ENCODE results near the gene SLC1A2. TPM values are rescaled to one million over a fixed set of nuclear protein-coding genes. Genes with fewer than 3 reads are reported as not detected.

SLC1A2 gene
- total and polyA plus RNA-seq, 3 donors from 2014 or later: 0.74 to 7.5 (median 1.1) TPM

GRCh38 chr11:35253237-35253636 lies 166.1 kb downstream of the SLC1A2 start:
- Histone ChIP-seq H3K36me3 (ENCODE audit: low read depth, missing control alignments) (no peaks in the 10 kb centered on the region), H3K27ac (no peak overlapping the region), H3K9me3 (no peaks in the 10 kb centered on the region), H3K27me3 (no peaks in the 10 kb centered on the region), H3K4me1 (no peaks in the 10 kb centered on the region), H3K4me3 (no peak overlapping the region)
- TF ChIP-seq POLR2A (IDR thresholded peaks at IDR 0.05) (no peak), CTCF (IDR thresholded peaks at IDR 0.05) (no peak)
- DNase-seq: no peak
- intact Hi-C loops (cut with DNase I; ENCODE audit: low total_unique reads): no loop called here

GRCh38 chr11:35250621-35251020 lies 168.7 kb downstream of the SLC1A2 start:
- Histone ChIP-seq H3K4me1 (no peaks in the 10 kb centered on the region), H3K27me3 (no peaks in the 10 kb centered on the region), H3K27ac (no peak overlapping the region), H3K9me3 (no peaks in the 10 kb centered on the region), H3K4me3 (no peak overlapping the region), H3K36me3 (ENCODE audit: low read depth, missing control alignments) (no peaks in the 10 kb centered on the region)
- intact Hi-C loops (cut with DNase I; ENCODE audit: low total_unique reads): no loop called here
- no peak for DNase-seq
- no peak for TF ChIP-seq POLR2A (IDR thresholded peaks at IDR 0.05)
- TF ChIP-seq CTCF (IDR thresholded peaks at IDR 0.05): no peak

GRCh38 chr11:35250192-35250591 lies 169.2 kb downstream of the SLC1A2 start:
- H3K4me1 ChIP-seq: no peaks in the 10 kb centered on the region
- intact Hi-C loops (cut with DNase I; ENCODE audit: low total_unique reads): no loop called here
- WGBS, 2 donors: 89% methylated on average over 4 of the region's 4 CpGs
- H3K36me3 ChIP-seq (ENCODE audit: low read depth, missing control alignments): no peaks in the 10 kb centered on the region
- no peak overlapping the region for H3K4me3 ChIP-seq
- no peaks in the 10 kb centered on the region for H3K9me3 ChIP-seq
- no peak for DNase-seq
- H3K27ac ChIP-seq: no peak overlapping the region
- H3K27me3 ChIP-seq: no peaks in the 10 kb centered on the region
- TF ChIP-seq POLR2A (IDR thresholded peaks at IDR 0.05) (no peak), CTCF (IDR thresholded peaks at IDR 0.05) (no peak)

- H3K4me1 ChIP-seq: no peaks in the 10 kb centered on the region
- H3K36me3 ChIP-seq (ENCODE audit: low read depth, missing control alignments): no peaks in the 10 kb centered on the region
- no peaks in the 10 kb centered on the region for H3K27me3 ChIP-seq
- intact Hi-C loops (cut with DNase I; ENCODE audit: low total_unique reads): no loop called here
- H3K4me3 ChIP-seq: no peak overlapping the region
- TF ChIP-seq POLR2A (IDR thresholded peaks at IDR 0.05) (no peak), CTCF (IDR thresholded peaks at IDR 0.05) (no peak)
- no peak for DNase-seq
- no peak overlapping the region for H3K27ac ChIP-seq
- WGBS, 2 donors: 59 to 74% methylated on average over 4 of the region's 4 CpGs
- no peaks in the 10 kb centered on the region for H3K9me3 ChIP-seq
These were observed 170.6 kb downstream of the SLC1A2 start for GRCh38 chr11:35248558-35249323.

DNA sequence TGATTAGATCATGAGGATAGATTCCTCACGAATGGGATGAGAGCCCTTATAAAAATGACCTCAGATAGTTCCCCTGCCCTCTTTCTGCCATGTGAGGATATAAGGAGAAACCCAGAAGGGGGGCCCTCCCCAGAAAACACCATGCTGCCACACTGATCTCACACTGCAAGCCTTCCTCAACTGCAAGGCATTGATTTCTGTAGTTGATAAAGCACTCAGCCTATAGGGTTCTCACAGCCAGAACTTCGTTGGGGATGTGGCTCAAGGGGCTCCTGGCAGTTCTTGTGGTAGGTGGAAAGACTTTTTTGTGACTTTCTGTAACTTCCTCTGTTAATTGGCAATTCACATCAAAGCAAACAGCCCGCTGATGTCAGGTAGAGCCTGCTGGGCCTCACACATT lies 171.5 kb downstream of the SLC1A2 start:
- DNase-seq: no peak
- 80 to 86% methylated on average over 3 of the region's 3 CpGs for WGBS, 2 donors
- Histone ChIP-seq H3K4me1 (no peaks in the 10 kb centered on the region), H3K36me3 (ENCODE audit: low read depth, missing control alignments) (no peaks in the 10 kb centered on the region), H3K27ac (no peak overlapping the region), H3K4me3 (no peak overlapping the region), H3K9me3 (no peaks in the 10 kb centered on the region), H3K27me3 (no peaks in the 10 kb centered on the region)
- intact Hi-C loops (cut with DNase I; ENCODE audit: low total_unique reads): no loop called here
- TF ChIP-seq POLR2A (IDR thresholded peaks at IDR 0.05) (no peak), CTCF (IDR thresholded peaks at IDR 0.05) (no peak)
